Measurements from ENCODE around the gene COL23A1. TPM values are rescaled to one million over a fixed set of nuclear protein-coding genes. Genes with fewer than 3 reads are reported as not detected.

Gene COL23A1
- total RNA-seq, 1 experiment from 2014 or later = 0.18 TPM

GRCh38 chr5:178267876-178268275 lies 322.3 kb downstream of the COL23A1 start:
- BruUV-seq (replicated peaks) = no TSS peak
- Mint-ChIP-seq H3K4me3 (ENCODE audit: unreplicated experiment) (no peak overlapping the region), H3K27me3 (ENCODE audit: insufficient read depth, unreplicated experiment) (no peaks in the 10 kb centered on the region), H3K36me3 (ENCODE audit: insufficient read depth, unreplicated experiment) (no peaks in the 10 kb centered on the region), H3K4me1 (ENCODE audit: low read depth, unreplicated experiment) (no peaks in the 10 kb centered on the region), H3K27ac (ENCODE audit: unreplicated experiment) (no peak overlapping the region), H3K9me3 (ENCODE audit: unreplicated experiment) (peaks cover 10% of the 10 kb centered on the region)
- intact Hi-C loops (cut with micrococcal nuclease; ENCODE audit: unreplicated experiment) = no loop called here
- no peaks in the 10 kb centered on the region for H3K36me3 ChIP-seq (ENCODE audit: control insufficient read depth, insufficient read depth, low read length)
- ChIA-PET CTCF (no interaction called here), POLR2A (no interaction called here)
- no peak overlapping the region for H3K4me3 ChIP-seq (ENCODE audit: low read depth, low read length)
- TF ChIP-seq, protein P1, sequence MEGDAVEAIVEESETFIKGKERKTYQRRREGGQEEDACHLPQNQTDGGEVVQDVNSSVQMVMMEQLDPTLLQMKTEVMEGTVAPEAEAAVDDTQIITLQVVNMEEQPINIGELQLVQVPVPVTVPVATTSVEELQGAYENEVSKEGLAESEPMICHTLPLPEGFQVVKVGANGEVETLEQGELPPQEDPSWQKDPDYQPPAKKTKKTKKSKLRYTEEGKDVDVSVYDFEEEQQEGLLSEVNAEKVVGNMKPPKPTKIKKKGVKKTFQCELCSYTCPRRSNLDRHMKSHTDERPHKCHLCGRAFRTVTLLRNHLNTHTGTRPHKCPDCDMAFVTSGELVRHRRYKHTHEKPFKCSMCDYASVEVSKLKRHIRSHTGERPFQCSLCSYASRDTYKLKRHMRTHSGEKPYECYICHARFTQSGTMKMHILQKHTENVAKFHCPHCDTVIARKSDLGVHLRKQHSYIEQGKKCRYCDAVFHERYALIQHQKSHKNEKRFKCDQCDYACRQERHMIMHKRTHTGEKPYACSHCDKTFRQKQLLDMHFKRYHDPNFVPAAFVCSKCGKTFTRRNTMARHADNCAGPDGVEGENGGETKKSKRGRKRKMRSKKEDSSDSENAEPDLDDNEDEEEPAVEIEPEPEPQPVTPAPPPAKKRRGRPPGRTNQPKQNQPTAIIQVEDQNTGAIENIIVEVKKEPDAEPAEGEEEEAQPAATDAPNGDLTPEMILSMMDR (IDR thresholded peaks at IDR 0.05; ENCODE audit: insufficient read depth in 1 of 2, low read depth in 1 of 2, low read length in 1 of 2, severe bottlenecking in 1 of 2, unreplicated experiment in 1 of 2) = no peak
- DNase-seq = no peak
- no peaks in the 10 kb centered on the region for H3K4me1 ChIP-seq
- H3K9me3 ChIP-seq = no peaks in the 10 kb centered on the region; the same call in 1 of the 2 replicates
- no peaks in the 10 kb centered on the region; the same call in 1 of the 2 replicates for H3K27me3 ChIP-seq (replicated peaks; ENCODE audit: control insufficient read depth, insufficient read depth, low read length)

GRCh38 chr5:178267245-178267644 lies 322.9 kb downstream of the COL23A1 start:
- TF ChIP-seq, protein P1 (IDR thresholded peaks at IDR 0.05; ENCODE audit: insufficient read depth in 1 of 2, low read depth in 1 of 2, low read length in 1 of 2, severe bottlenecking in 1 of 2, unreplicated experiment in 1 of 2) = no peak
- BruUV-seq (replicated peaks) = no TSS peak
- intact Hi-C loops (cut with micrococcal nuclease; ENCODE audit: unreplicated experiment) = no loop called here
- peaks cover 2% of the 10 kb centered on the region; the same call in 1 of the 2 replicates for H3K4me1 ChIP-seq
- no peaks in the 10 kb centered on the region for H3K36me3 ChIP-seq (ENCODE audit: control insufficient read depth, insufficient read depth, low read length)
- ChIA-PET CTCF (no interaction called here), POLR2A (no interaction called here)
- Mint-ChIP-seq H3K36me3 (ENCODE audit: insufficient read depth, unreplicated experiment) (no peaks in the 10 kb centered on the region), H3K27me3 (ENCODE audit: insufficient read depth, unreplicated experiment) (no peaks in the 10 kb centered on the region), H3K9me3 (ENCODE audit: unreplicated experiment) (peaks cover 10% of the 10 kb centered on the region), H3K4me1 (ENCODE audit: low read depth, unreplicated experiment) (no peaks in the 10 kb centered on the region), H3K4me3 (ENCODE audit: unreplicated experiment) (no peak overlapping the region), H3K27ac (ENCODE audit: unreplicated experiment) (no peak overlapping the region)
- DNase-seq = no peak
- H3K27me3 ChIP-seq (replicated peaks; ENCODE audit: control insufficient read depth, insufficient read depth, low read length) = no peaks in the 10 kb centered on the region; the same call in 1 of the 2 replicates
- no peaks in the 10 kb centered on the region; the same call in 1 of the 2 replicates for H3K9me3 ChIP-seq
- no peak overlapping the region for H3K4me3 ChIP-seq (ENCODE audit: low read depth, low read length)

- no peaks in the 10 kb centered on the region; the same call in 1 of the 2 replicates for H3K27me3 ChIP-seq (replicated peaks; ENCODE audit: control insufficient read depth, insufficient read depth, low read length)
- H3K4me1 Mint-ChIP-seq (ENCODE audit: low read depth, unreplicated experiment) = no peaks in the 10 kb centered on the region
Observed at GRCh38 chr5:178266581-178266980, 323.6 kb downstream of the COL23A1 start.

More at GRCh38 chr5:178266581-178266980, 323.6 kb downstream of the COL23A1 start:
- ChIA-PET POLR2A (no interaction called here), CTCF (no interaction called here)
- no peak overlapping the region for H3K27ac Mint-ChIP-seq (ENCODE audit: unreplicated experiment)
- no peak for DNase-seq
- intact Hi-C loops (cut with micrococcal nuclease; ENCODE audit: unreplicated experiment) = no loop called here
- Histone ChIP-seq H3K4me3 (ENCODE audit: low read depth, low read length) (no peak overlapping the region), H3K36me3 (ENCODE audit: control insufficient read depth, insufficient read depth, low read length) (no peaks in the 10 kb centered on the region), H3K9me3 (no peaks in the 10 kb centered on the region; the same call in 1 of the 2 replicates), H3K4me1 (peaks cover 8% of the 10 kb centered on the region)
- no peaks in the 10 kb centered on the region for H3K27me3 Mint-ChIP-seq (ENCODE audit: insufficient read depth, unreplicated experiment)
- no peaks in the 10 kb centered on the region for H3K36me3 Mint-ChIP-seq (ENCODE audit: insufficient read depth, unreplicated experiment)
- no TSS peak for BruUV-seq (replicated peaks)
- TF ChIP-seq, protein P1 (IDR thresholded peaks at IDR 0.05; ENCODE audit: insufficient read depth in 1 of 2, low read depth in 1 of 2, low read length in 1 of 2, severe bottlenecking in 1 of 2, unreplicated experiment in 1 of 2) = no peak
- H3K9me3 Mint-ChIP-seq (ENCODE audit: unreplicated experiment) = peaks cover 10% of the 10 kb centered on the region
- no peak overlapping the region for H3K4me3 Mint-ChIP-seq (ENCODE audit: unreplicated experiment)

Data from Caco-2 (cell line).